G401 (cell line): ENCODE measurements around the gene MAJIN. TPM values are rescaled to one million over a fixed set of nuclear protein-coding genes. Genes with fewer than 3 reads are reported as not detected.
"Not testable (repeated sequence)": the region's sequence is repeated elsewhere in the genome, so short reads cannot be mapped to it uniquely, and the experiment has no call there.

Experiments
- DNase-seq: peaks from one replicate; pipeline ENCODE4 v3.0.0-alpha.2; 2015; ENCODE audit warnings: low spot score
- in situ Hi-C: cut with HindIII; loops from 2 replicates; pipeline ENCODE4 v1.10.0; 2016; ENCODE audit warnings: low sequenced_read_pairs, mixed read lengths
- total RNA-seq: library from RNA; depleted of rRNA; stranded (reverse); fragments of >200 nt; shearing (Covaris generic); gene quantifications from 2 replicates; pipeline ENCODE4 v1.2.3, GENCODE V29; 2014; rRNA removed

MAJIN gene
- total RNA-seq = not detected in 2 replicates

DNA sequence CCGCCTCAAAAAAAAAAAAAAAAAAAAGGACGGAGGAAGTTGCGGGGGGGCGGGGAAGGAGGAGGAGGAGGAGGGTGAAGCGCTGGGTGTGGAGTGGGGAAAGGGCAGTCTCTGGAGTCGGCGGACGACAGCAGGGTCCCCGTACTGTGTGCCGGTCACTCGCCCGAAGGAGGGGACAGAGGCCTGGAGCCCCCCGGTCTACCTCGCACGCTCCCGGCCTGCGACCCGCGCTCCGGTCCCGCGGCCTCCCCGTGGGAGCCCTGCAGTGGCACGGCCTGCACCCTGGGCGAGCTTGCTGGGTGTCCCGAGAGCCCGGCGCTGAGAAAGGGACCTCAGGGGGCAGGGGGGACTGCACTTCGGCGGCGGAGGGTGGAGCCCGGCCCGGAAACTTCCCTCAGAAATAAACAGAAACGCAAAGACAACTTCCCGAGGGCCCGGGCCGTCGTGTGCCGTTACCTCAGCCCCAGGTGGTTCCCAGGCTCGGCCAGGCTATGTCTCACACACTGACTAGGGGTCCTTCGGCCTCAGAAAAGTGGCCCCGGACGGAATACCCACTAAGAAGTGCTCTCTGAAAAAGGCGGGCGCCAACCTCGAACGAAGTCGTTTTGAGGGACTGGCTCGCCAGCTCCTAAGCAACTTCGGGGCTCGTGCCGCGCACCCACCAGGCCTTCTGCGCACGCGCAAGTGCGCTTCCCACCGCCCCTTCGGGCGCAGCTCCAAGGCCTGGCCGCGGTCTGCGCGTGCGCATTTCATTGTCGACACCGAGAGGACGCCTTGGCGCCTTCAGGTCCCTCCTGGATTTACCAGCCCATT, at the start of gene MAJIN:
TSS of gene MAJIN (minus strand) at position 688 of the 813 bp plus-strand sequence. CDS start 12,703 bp downstream, outside the sequence.
- in situ Hi-C loops = no loop called here

DNA sequence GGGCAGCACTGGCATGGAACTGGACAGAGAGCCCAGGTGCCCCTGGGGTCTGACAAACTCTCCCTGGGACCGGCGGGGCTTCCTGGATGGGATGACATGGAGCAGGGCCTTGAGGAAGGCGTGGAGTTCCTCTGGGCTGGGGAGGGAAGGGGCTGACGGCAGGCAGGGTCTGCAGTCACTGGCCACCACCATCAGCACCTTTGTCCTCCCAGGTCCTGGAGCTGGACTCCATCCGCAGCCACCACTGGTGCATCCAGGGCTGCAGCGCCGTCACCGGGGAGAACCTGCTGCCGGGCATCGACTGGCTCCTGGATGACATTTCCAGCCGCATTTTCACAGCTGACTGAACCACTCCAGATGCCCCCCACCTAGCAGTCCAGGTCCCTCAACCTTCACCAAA, 49.6 kb upstream of the MAJIN start:
- DNase-seq = no peak
- in situ Hi-C loops = no loop called here

More for the DNA sequence above, at the start of gene MAJIN:
- peak; percentile 84 for DNase-seq

DNA sequence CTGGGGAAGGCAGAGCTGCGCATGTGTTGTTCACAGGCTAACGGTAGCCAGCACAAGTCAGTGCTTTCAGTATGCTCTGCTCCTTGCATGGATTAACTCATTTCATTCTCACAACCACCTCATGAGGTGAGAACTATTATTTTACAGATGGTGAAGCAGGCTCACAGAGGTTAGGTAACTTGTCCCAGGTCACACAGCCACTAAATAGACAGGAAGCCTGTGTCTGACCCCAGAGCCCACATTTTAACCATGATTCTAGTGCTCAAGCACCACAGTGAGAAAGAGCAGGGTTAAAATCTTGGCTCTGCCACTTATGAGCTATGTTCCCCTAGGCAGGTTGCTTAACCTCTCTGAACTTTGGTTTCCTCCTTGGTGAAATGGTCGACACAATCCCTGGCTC, 49.1 kb upstream of the MAJIN start:
- in situ Hi-C loops = no loop called here
- DNase-seq = no peak

GRCh38 chr11:65019824-65020223, 47.9 kb upstream of the MAJIN start:
- no peak for DNase-seq
- in situ Hi-C loops = no loop called here

DNA sequence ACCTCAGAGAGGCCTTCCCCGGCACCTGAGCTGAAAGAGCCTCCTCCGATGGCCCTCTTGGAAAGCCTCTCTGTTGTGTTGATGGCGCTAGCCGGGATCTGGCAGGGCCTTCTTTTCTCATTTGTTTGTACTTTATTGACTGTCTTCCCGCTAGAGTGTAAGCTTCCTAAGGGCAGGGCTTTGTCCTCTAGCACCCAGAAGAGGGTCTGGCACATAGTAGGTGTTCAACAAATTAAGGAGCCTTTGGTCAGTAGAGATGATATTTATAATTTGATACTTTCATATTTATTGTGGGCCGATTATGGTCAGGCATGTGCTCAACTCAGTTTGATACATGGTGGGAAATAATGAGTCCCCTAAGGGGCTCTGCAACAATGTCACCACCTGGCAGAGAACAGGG, 46.0 kb upstream of the MAJIN start:
- in situ Hi-C loops = no loop called here
- no peak for DNase-seq

DNA sequence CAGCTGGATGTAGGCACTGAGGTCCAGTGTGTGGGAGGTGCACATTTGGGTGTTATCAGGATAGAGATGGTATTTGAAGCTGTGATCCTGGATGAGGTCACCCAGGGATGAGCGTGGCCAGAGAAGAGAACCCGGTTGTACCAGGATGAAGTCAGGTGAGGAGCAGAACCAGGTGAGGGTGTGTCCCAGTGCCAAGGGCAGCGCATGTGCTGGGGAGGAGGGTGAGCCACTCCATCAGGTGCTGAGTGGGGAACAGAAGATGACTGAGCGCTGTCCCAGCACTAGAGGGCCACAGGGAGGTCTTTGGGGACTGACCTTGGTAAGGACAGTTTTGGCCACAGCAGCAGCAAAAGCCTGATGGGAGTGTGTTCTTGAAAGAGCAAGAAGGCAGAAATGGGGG, 44.8 kb upstream of the MAJIN start:
- in situ Hi-C loops = no loop called here
- no peak for DNase-seq

DNA sequence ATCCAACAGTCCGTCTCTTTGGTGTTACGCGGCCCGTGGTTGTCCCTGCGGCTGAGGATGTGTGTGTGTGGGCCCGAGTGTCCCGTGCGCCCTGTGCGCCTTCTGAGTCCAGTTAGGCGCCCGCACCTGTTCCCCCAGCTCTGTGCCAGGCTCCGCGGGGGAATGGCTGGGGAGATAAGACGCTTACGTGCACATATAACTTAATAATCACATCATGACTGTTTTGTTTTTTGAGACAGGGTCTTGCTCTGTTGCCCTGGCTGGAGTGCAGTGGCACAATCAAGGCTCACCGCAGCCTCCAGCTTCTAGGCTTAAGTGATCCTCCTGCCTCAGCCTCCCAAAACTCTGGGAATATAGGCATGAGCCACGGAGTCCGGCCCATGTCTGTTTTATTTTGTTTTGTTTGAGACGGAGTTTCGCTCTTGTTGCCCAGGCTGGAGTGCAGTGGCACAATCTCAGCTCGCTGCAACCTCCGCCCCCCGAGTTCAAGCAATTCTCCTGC, 42.9 kb upstream of the MAJIN start:
- in situ Hi-C loops = no loop called here

GRCh38 chr11:65013888-65014725, 42.2 kb upstream of the MAJIN start, which contains the start of gene ARL2:
Gene ARL2, plus strand, starts transcription at chr11:65014160. Its CDS starts 48 bp downstream, at chr11:65014208.
- peak; percentile 90 for DNase-seq

More for the DNA sequence above, 42.9 kb upstream of the MAJIN start:
- DNase-seq = no peak

GRCh38 chr11:65013130-65013887, 41.4 kb upstream of the MAJIN start:
- in situ Hi-C loops = no loop called here
- DNase-seq = peak; percentile 84

More at GRCh38 chr11:65013888-65014725, 42.2 kb upstream of the MAJIN start, which contains the start of gene ARL2:
- in situ Hi-C loops = no loop called here

DNA sequence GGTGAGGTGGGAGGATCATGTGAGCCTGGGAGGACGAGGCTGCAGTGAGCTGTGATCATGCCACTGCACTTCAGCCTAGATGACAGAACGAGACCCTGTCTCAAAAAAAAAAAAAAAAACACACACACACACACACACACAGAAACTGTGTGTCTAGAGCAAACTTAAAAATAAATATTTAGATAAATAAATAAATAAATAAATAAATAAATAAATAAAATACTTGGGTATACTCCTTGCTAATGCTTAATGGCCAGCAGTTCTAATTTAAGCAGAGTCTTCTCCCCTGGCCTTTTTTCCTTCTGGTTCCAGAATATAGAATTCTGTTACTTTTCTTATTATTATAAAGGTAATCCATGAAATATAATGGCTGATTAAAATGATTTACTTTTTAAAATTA, 37.0 kb upstream of the MAJIN start:
- DNase-seq = no peak
- in situ Hi-C loops = no loop called here

DNA sequence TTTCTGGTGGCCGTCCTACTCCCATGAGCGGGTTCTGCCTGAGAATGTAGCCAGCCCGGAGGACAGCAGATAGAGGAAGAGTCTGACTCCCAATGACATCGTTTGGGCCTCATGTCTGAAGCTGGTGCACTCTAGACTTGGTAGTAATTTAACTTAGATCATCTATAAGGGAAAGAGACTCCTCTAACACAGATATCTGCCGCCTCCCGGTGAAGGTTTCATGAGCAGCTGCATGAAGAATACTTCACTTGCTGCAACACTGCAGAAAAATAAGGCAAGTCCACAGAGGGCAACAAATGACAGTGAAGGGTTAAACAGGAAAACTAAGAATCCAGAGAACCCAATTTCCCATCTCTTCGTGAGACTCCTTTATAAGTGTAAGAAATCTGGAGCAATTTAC, 36.1 kb upstream of the MAJIN start:
- in situ Hi-C loops = no loop called here
- DNase-seq = no peak

- in situ Hi-C loops, DNase-seq: not testable (repeated sequence)
Measured at GRCh38 chr11:65003968-65004367, 32.1 kb upstream of the MAJIN start.

DNA sequence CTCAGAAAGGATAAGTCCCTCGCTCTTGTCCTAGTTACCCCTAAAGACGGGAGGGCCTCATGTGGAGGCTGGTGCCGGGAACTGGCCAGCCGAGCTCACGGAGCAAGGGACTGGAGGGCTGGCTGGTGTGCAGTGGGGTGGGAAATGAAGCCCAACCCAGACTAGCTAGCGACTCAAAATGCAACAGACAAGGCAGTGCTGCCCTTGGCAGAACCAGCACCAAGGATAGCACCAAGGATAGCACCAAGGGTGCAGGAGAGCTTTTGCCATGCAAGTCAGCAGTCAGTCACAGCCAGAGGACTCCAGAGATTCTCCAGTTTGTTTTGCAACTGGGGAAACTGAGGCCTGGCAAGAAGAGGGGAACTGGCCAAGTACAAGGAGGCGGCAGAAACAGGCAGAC, 31.4 kb upstream of the MAJIN start:
- no peak for DNase-seq
- in situ Hi-C loops = no loop called here

DNA sequence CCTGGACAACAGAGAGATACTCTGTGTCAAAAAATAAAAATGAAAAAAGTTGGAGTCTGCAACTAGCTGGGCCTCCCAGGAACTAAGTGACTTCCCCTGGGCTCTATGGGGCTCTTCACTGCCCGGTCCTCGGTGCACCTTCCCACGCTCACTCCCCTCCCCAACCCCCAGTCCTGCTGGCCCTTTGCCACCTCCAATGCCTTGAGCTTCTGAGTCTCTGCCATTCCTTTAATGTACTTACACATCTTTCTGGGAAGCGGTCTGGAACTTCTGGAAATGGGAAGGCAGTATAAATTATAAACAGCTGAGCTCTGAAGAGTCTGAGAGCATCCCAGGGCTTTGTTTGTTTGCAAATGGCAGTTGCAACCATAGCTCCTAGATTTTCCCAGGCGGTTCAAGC, 30.8 kb upstream of the MAJIN start:
- DNase-seq = no peak
- in situ Hi-C loops = no loop called here

DNA sequence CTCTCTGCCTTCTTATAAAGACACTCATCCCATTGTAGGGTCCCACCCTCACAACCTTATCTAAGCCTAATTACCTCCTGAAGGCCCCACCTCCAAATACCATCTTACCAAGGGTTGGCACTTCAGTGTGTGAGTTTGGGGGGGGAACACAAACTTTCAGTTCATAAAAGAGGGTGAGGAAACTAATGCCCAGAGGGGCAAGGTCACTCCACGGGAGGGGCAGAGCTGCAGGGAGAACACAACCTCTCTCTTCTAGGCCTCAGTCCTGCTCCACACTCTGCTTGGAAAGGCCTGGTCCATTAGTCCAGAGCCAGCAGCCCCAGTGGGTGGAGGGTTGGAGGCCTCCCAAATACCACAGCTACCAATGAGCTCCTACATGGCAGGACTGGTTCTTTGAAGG, 27.6 kb upstream of the MAJIN start:
- in situ Hi-C loops = no loop called here

GRCh38 chr11:64998690-64999431, 27.0 kb upstream of the MAJIN start:
- in situ Hi-C loops = no loop called here
- DNase-seq = no peak

More for the DNA sequence above, 27.6 kb upstream of the MAJIN start:
- DNase-seq = no peak

- in situ Hi-C loops = no loop called here
- DNase-seq = no peak
Measured at GRCh38 chr11:64998141-64998540, 26.2 kb upstream of the MAJIN start.

DNA sequence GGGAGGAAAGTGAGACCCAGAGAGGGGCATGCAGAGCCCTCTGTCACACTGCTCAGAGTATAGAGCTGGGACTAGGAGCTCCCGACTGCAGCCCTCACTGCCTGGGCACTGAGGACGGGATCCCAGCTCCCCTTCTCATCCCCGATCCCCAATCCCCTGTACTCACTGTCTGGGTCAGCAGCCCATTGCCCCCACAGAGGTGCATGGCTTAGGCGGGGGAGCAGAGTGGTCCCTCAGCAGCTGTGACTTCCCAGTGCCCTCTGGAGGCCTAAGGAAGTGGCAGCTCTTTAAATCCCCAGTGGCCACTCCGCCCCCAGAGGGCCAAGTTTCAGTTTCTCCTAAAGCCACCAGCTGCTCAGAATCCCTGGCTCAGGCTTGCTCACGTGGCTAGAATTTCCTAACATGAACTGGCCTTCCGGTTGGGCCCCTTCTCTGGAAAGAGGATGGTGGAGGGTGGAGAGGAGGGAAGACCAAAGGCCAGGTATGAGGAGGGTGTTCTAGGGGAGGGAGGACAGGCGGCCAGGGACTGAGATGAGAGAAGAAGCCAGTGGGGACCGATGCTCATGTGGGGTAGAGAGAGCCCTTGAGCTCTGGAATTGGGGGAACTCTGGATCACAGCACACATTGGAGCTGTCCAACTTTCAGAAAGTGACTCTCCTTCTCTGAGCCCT, 24.9 kb upstream of the MAJIN start, which contains the start of gene BATF2:
TSS of gene BATF2 (minus strand) at position 262 of the 671 bp plus-strand sequence. CDS start at position 205, 57 bp downstream.
- in situ Hi-C loops = no loop called here
- peak; percentile 51 for DNase-seq
